ENCODE results near the gene RHD.

- no peak for TF ChIP-seq CTCF (conservative IDR thresholded peaks at IDR 0.05; ENCODE audit: low read length)
- no peak for TF ChIP-seq EZH2phosphoT487 (IDR thresholded peaks at IDR 0.05; ENCODE audit: borderline replicate concordance, low read depth, low read length)
Measured at GRCh38 chr1:25223471-25223870, 48.8 kb upstream of the RHD start.
